BJ (cell line): ENCODE measurements around the gene RAVER2. TPM values are rescaled to one million over a fixed set of nuclear protein-coding genes. Genes with fewer than 3 reads are reported as not detected.

ENCODE experiments used
- CTCF ChIA-PET: fragments of 350-600 bp; formaldehyde crosslinking; extraction: SDS; loops from one replicate; lab custom pipeline; 2021; ENCODE audit warnings: antibody characterized with exemption, inconsistent platforms; lab: Yijun Ruan, JAX
- POLR2A ChIA-PET: fragments of 300-600 bp; sonication (Branson Sonifier 250); formaldehyde crosslinking; extraction: SDS; loops from one replicate; lab custom pipeline; 2021; ENCODE audit warnings: antibody characterized with exemption; lab: Charles Lee
- DNase-seq: peaks from one replicate; pipeline ENCODE4 v3.0.0-alpha.2; 2011; ENCODE audit warnings: low read depth
- H3K27me3 ChIP-seq: 2 replicates; pipeline ENCODE4 v1.6.0; 2011; ENCODE audit warnings: low read length; ENCODE audit not compliant: control insufficient read depth, insufficient read depth
- H3K36me3 ChIP-seq: 2 replicates; pipeline ENCODE4 v1.5.1; 2011; ENCODE audit warnings: low read length; ENCODE audit not compliant: control insufficient read depth, insufficient read depth
- H3K4me3 ChIP-seq: 2 replicates; pipeline ENCODE4 v1.5.1; 2011; ENCODE audit warnings: low read depth, mild to moderate bottlenecking, control low read depth, low read length
- polyA plus RNA-seq: library from polyadenylated mRNA; depleted of rRNA; stranded (reverse); fragments of >200 nt; gene quantifications from 2 replicates; pipeline ENCODE4 v1.2.3, GENCODE V29; 2011; rRNA removed
- TF ChIP-seq, protein P1 (sequence below): IDR thresholded peaks from 2 replicates; pipeline ENCODE4 v1.5.1; 2011; ENCODE audit warnings: low read depth, mild to moderate bottlenecking, control low read depth, inconsistent platforms, low read length, moderate library complexity; ENCODE audit not compliant: insufficient read depth

The RAVER2 gene
- polyA plus RNA-seq, 1 experiment: 2.9 TPM

DNA sequence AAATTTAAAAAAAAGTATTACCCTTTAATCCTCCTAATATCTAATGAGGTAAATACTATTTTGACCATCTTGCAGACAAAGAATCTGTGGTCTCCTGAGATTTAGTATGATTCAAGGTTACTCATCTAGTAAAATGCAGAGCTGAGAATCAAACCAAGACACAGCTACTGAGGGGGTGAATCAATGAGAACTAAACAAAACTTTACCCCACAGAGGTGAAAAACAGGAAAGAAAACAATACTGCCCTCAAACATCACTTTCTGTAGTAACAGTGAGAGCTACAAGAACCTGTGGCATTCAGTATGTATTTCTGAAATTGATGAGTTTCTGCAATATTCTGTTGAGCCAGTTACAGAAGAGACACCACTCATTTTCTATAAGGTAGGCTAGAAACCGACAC, 136.4 kb downstream of the RAVER2 start:
- Histone ChIP-seq H3K4me3 (no peak overlapping the region), H3K27me3 (no peaks in the 10 kb centered on the region), H3K36me3 (peaks cover 6% of the 10 kb centered on the region)
- CTCF ChIA-PET: interaction anchor here (0.8 to 1.0 kb wide), 2 partner anchors 10 to 17 kb away, joined by 3 to 4 read pairs; no protein-coding TSS in a partner anchor
- peak; percentile 27 for DNase-seq
- TF ChIP-seq, protein P1, sequence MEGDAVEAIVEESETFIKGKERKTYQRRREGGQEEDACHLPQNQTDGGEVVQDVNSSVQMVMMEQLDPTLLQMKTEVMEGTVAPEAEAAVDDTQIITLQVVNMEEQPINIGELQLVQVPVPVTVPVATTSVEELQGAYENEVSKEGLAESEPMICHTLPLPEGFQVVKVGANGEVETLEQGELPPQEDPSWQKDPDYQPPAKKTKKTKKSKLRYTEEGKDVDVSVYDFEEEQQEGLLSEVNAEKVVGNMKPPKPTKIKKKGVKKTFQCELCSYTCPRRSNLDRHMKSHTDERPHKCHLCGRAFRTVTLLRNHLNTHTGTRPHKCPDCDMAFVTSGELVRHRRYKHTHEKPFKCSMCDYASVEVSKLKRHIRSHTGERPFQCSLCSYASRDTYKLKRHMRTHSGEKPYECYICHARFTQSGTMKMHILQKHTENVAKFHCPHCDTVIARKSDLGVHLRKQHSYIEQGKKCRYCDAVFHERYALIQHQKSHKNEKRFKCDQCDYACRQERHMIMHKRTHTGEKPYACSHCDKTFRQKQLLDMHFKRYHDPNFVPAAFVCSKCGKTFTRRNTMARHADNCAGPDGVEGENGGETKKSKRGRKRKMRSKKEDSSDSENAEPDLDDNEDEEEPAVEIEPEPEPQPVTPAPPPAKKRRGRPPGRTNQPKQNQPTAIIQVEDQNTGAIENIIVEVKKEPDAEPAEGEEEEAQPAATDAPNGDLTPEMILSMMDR: no peak
- POLR2A ChIA-PET: no interaction called here

Other genes with a start within 250 kb of the RAVER2 start
- gene JAK1, start 221.5 kb downstream of the RAVER2 start, polyA plus RNA-seq: 95.0 and 121 TPM in 2 replicates